PFSK-1 (cell line): ENCODE measurements around the gene NOP16.

Experiments used
- FOXP2 ChIP-seq: optimal IDR thresholded peaks from 2 replicates; pipeline ENCODE3; 2011; ENCODE audit warnings: borderline replicate concordance, control low read depth, inconsistent platforms; ENCODE audit not compliant: insufficient read depth; ENCODE audit errors: extremely low read length, extremely low read depth
- POLR2AphosphoS5 ChIP-seq: IDR thresholded peaks from 2 replicates; pipeline ENCODE4 v1.6.1; 2012; ENCODE audit warnings: low read depth, mild to moderate bottlenecking, control low read depth, low read length, moderate library complexity
- REST ChIP-seq, 2 experiments: IDR thresholded peaks; 2 replicates each; pipeline versions ENCODE4 v1.6.1 to v1.8.0; 2011 to 2012; ENCODE audit warnings: low read depth in 2 of 2, low read length in 2 of 2, control low read depth in 1 of 2, inconsistent platforms in 1 of 2, mild to moderate bottlenecking in 1 of 2, moderate library complexity in 1 of 2; ENCODE audit not compliant: insufficient read depth in 1 of 2
- SIN3A ChIP-seq: IDR thresholded peaks from 2 replicates; pipeline ENCODE4 v1.6.1; 2012; ENCODE audit warnings: mild to moderate bottlenecking, low read length, moderate library complexity, borderline replicate concordance; ENCODE audit not compliant: insufficient read depth
- TAF1 ChIP-seq: IDR thresholded peaks from 2 replicates; pipeline ENCODE4 v1.6.1; 2012; ENCODE audit warnings: low read length, control low read depth, borderline replicate concordance; ENCODE audit not compliant: insufficient read depth

The NOP16 gene

GRCh38 chr5:176368726-176369125 is 19.7 kb downstream of the NOP16 start:
- TF ChIP-seq FOXP2: no peak
- TF ChIP-seq POLR2AphosphoS5: no peak
- TF ChIP-seq REST (IDR thresholded peaks at IDR 0.05; ENCODE audit: insufficient read depth in 1 of 2, low read depth in 2 of 2, low read length in 2 of 2): no peak
- TF ChIP-seq SIN3A: no peak
- no peak for TF ChIP-seq TAF1

- TF ChIP-seq POLR2AphosphoS5 (no peak), TAF1 (no peak), FOXP2 (no peak), SIN3A (no peak), REST (IDR thresholded peaks at IDR 0.05; ENCODE audit: insufficient read depth in 1 of 2, low read depth in 2 of 2, low read length in 2 of 2) (no peak)
These were observed 22.0 kb downstream of the NOP16 start for GRCh38 chr5:176366232-176366894.

- TF ChIP-seq SIN3A (no peak), FOXP2 (no peak), REST (IDR thresholded peaks at IDR 0.05; ENCODE audit: insufficient read depth in 1 of 2, low read depth in 2 of 2, low read length in 2 of 2) (no peak), POLR2AphosphoS5 (no peak), TAF1 (no peak)
These were observed 22.8 kb downstream of the NOP16 start, which contains the start of gene ARL10 for GRCh38 chr5:176365351-176366231. Gene ARL10, plus strand, starts transcription at chr5:176365487. Its CDS starts 77 bp downstream, at chr5:176365564.

- no peak for TF ChIP-seq REST (IDR thresholded peaks at IDR 0.05; ENCODE audit: insufficient read depth in 1 of 2, low read depth in 2 of 2, low read length in 2 of 2)
- no peak for TF ChIP-seq POLR2AphosphoS5
- TF ChIP-seq TAF1: no peak
- no peak for TF ChIP-seq FOXP2
- TF ChIP-seq SIN3A: no peak
These were observed 23.5 kb downstream of the NOP16 start for GRCh38 chr5:176364765-176365350.
